AG04450 (cell line): ENCODE measurements around the gene TAS2R41. TPM values are rescaled to one million over a fixed set of nuclear protein-coding genes. Genes with fewer than 3 reads are reported as not detected.
"Not testable (repeated sequence)": the region's sequence is repeated elsewhere in the genome, so short reads cannot be mapped to it uniquely, and the experiment has no call there.

Experiments
- CTCF ChIA-PET: fragments of 300-600, 350-600 bp; formaldehyde crosslinking; extraction: SDS; loops from one replicate; lab custom pipeline; 2022; ENCODE audit warnings: antibody characterized with exemption, inconsistent platforms; lab: Charles Lee
- POLR2A ChIA-PET: fragments of 350-600 bp; formaldehyde crosslinking; extraction: SDS; loops from one replicate; lab custom pipeline; 2021; ENCODE audit warnings: antibody characterized with exemption, inconsistent platforms; lab: Yijun Ruan, JAX
- DNase-seq: peaks from one replicate; pipeline ENCODE4 v3.0.0-alpha.2; 2011; ENCODE audit warnings: low read depth, low spot score
- H3K27ac ChIP-seq: one replicate; pipeline ENCODE4 v1.5.1; 2012; ENCODE audit warnings: low read depth, low read length, control low read depth
- H3K27me3 ChIP-seq: one replicate; pipeline ENCODE4 v1.6.0; 2012; ENCODE audit warnings: low read length; ENCODE audit not compliant: control insufficient read depth, insufficient read depth
- H3K4me3 ChIP-seq: 2 replicates; pipeline ENCODE4 v1.5.1; 2011; ENCODE audit warnings: mild to moderate bottlenecking, low read depth, low read length, control low read depth
- H3K9me3 ChIP-seq: 2 replicates; pipeline ENCODE4 v1.5.1; 2012; ENCODE audit warnings: low read length; ENCODE audit not compliant: control insufficient read depth, insufficient read depth
- CTCF ChIP-seq: IDR thresholded peaks from 2 replicates; pipeline ENCODE4 v1.5.1; 2011; ENCODE audit warnings: low read depth, low read length, control low read depth, inconsistent platforms
- polyA plus RNA-seq: library from polyadenylated mRNA; depleted of rRNA; stranded (reverse); fragments of >200 nt; gene quantifications from 2 replicates; pipeline ENCODE4 v1.2.3, GENCODE V29; 2011

The TAS2R41 gene
- polyA plus RNA-seq, 1 experiment = not detected

- no peak for DNase-seq
- no peak overlapping the region for H3K27ac ChIP-seq
- CTCF ChIA-PET = interaction anchor here (2.0 kb wide), 1 partner anchor 67 kb away, joined by 6 read pairs; no protein-coding TSS in a partner anchor
- no peak for TF ChIP-seq CTCF
- POLR2A ChIA-PET = no interaction called here
- H3K9me3 ChIP-seq = no peaks in the 10 kb centered on the region
- no peaks in the 10 kb centered on the region for H3K27me3 ChIP-seq
- H3K4me3 ChIP-seq = no peak overlapping the region
Observed at GRCh38 chr7:143484119-143484518, 6.4 kb downstream of the TAS2R41 start.

- Histone ChIP-seq H3K9me3 (no peaks in the 10 kb centered on the region), H3K4me3 (no peak overlapping the region), H3K27me3 (no peaks in the 10 kb centered on the region), H3K27ac (no peak overlapping the region)
- POLR2A ChIA-PET = no interaction called here
- CTCF ChIA-PET = interaction anchor here (1.4 to 2.0 kb wide), 2 partner anchors 68 to 245 kb away, joined by 6 read pairs; no protein-coding TSS in a partner anchor
- no peak for TF ChIP-seq CTCF
- no peak for DNase-seq
Observed at GRCh38 chr7:143485094-143485493, 7.4 kb downstream of the TAS2R41 start.

- no peak for DNase-seq
- Histone ChIP-seq H3K4me3 (no peak overlapping the region), H3K27me3 (no peaks in the 10 kb centered on the region), H3K9me3 (no peaks in the 10 kb centered on the region), H3K27ac (no peak overlapping the region)
- ChIA-PET POLR2A (no interaction called here), CTCF (interaction anchor here (0.8 to 1.4 kb wide), 2 partner anchors 245 to 270 kb away, joined by 3 to 6 read pairs; no protein-coding TSS in a partner anchor)
- no peak for TF ChIP-seq CTCF
Observed at GRCh38 chr7:143485500-143485899, 7.8 kb downstream of the TAS2R41 start.

- CTCF ChIA-PET = interaction anchor here (0.8 to 1.4 kb wide), 2 partner anchors 246 to 271 kb away, joined by 3 to 6 read pairs; no protein-coding TSS in a partner anchor
- POLR2A ChIA-PET, H3K27ac ChIP-seq, H3K27me3 ChIP-seq, DNase-seq, H3K4me3 ChIP-seq, H3K9me3 ChIP-seq: not testable (repeated sequence)
Observed at GRCh38 chr7:143486266-143486665, 8.6 kb downstream of the TAS2R41 start.

DNA sequence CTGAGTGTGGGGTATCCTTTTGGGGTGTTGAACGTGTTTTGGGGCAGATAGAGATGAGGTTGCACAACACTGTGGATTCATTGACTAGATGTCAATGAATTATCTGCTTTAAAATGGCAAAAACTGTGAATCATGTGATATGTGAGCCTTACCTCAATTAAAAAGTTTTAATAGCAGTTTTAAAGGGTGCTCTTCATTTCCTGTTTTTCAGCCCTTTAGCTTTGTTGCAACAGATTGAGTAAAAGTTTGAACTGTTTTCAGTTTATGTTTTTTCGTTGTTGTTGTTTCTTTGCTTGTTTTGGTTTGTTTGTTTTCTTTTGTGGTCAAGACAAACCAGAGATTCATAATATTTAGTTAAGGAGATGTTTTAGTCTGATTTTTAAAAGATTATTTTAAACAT, 9.4 kb downstream of the TAS2R41 start:
- ChIA-PET POLR2A (no interaction called here), CTCF (interaction anchor here (0.9 to 1.1 kb wide), 2 partner anchors 70 to 246 kb away, joined by 5 to 7 read pairs; no protein-coding TSS in a partner anchor)
- Histone ChIP-seq H3K4me3 (no peak overlapping the region), H3K27me3 (no peaks in the 10 kb centered on the region), H3K9me3 (no peaks in the 10 kb centered on the region), H3K27ac (no peak overlapping the region)
- DNase-seq = no peak
- no peak for TF ChIP-seq CTCF
